Astrocyte of the cerebellum (primary cell): ENCODE data around the gene CFAP20DC.

Experiments used
- DNase-seq: peaks from one replicate; pipeline ENCODE4 v3.0.0-alpha.2; 2011; ENCODE audit warnings: low read depth
- H3K4me3 ChIP-seq: 2 replicates; pipeline ENCODE4 v1.5.1; 2011; ENCODE audit warnings: mild to moderate bottlenecking, low read depth, low read length, moderate library complexity
- CTCF ChIP-seq: IDR thresholded peaks from 2 replicates; pipeline ENCODE4 v1.5.1; 2012; ENCODE audit warnings: low read length, low read depth, moderate library complexity, mild to moderate bottlenecking; ENCODE audit errors: missing control alignments
- in situ Hi-C: cut with HindIII; loops from 2 replicates; pipeline ENCODE4 v1.10.0; 2017; ENCODE audit warnings: low sequenced_read_pairs

The CFAP20DC gene

GRCh38 chr3:58766587-58767282, 283.1 kb downstream of the CFAP20DC start:
- no peak overlapping the region for H3K4me3 ChIP-seq
- DNase-seq, result no peak
- in situ Hi-C loops, result no loop called here
- no peak for TF ChIP-seq CTCF

DNA sequence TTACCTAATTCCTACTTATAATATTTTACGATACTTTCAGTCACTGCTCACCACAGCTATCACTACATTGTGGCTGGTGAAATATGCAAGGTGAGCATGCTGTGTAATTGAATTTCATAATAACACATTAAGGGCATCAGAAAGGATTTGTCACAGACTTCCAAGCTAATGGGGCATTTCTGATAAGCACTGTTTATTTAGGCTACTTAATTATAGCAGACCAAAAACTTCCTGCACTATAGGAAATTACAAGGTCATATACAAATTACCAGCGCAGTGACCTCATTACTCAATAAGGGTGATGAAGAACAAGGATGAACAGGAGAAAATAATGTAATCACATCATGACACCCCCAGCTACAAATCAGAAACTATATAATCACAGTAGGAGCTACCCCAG, 294.7 kb downstream of the CFAP20DC start:
- no peak overlapping the region for H3K4me3 ChIP-seq
- no peak for TF ChIP-seq CTCF
- in situ Hi-C loops, result no loop called here
- DNase-seq, result no peak

DNA sequence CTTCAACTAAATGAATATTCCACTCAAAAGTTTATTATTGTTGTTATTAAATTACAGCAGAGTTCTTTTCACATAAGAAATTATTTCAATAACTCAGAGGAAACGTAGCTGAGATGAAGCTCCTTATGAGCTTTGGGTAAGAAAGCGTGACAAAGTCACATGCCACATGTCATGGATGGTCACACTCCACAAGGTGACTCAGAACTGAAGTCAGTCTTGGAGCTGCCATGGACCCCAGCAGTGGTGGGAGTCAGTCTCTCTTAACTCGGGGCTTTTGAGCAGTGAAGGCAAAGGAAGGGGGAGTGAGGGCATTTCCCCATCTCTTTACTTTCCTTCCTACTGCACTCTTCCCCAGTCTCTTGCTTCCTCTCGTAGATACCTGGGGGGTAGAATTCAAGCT, 295.8 kb downstream of the CFAP20DC start:
- no peak overlapping the region for H3K4me3 ChIP-seq
- TF ChIP-seq CTCF, result no peak
- DNase-seq, result no peak
- in situ Hi-C loops, result no loop called here

DNA sequence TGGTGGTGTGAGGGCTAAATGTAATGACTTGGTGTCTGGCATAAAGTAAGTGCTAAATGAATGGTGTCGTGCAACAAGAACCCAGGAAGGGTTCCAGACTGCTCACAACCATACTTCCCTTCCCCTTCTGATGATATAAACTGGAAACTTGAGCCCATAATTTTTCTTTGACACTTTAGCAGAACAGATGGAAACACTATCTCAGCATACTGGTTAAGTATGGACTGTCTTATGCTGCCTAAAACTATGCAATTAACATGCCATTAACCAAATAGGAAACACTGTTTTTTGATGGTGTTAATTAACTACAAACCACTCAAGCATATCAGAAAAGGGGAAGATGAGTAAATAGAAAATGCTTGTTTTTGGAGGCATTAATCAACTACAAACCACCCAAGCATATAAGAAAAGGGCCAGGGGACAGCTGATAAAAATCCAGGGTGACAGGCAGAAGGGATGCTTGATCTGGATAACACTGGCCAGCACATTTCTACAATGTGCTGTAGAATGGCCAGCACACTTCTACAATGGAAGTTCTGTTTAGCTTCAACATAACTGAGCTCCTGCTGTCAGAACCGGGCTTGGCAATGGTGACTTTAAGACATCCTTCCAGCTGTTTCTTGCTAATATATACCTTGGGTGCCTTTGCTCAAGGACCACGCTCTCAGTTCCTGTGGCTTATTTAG, 297.8 kb downstream of the CFAP20DC start:
- in situ Hi-C loops, result no loop called here
- H3K4me3 ChIP-seq, result no peak overlapping the region
- no peak for DNase-seq
- TF ChIP-seq CTCF, result no peak

- in situ Hi-C loops, result no loop called here
- TF ChIP-seq CTCF, result no peak
- DNase-seq, result no peak
- no peak overlapping the region for H3K4me3 ChIP-seq
Observed at GRCh38 chr3:58751235-58751634, 298.6 kb downstream of the CFAP20DC start.

DNA sequence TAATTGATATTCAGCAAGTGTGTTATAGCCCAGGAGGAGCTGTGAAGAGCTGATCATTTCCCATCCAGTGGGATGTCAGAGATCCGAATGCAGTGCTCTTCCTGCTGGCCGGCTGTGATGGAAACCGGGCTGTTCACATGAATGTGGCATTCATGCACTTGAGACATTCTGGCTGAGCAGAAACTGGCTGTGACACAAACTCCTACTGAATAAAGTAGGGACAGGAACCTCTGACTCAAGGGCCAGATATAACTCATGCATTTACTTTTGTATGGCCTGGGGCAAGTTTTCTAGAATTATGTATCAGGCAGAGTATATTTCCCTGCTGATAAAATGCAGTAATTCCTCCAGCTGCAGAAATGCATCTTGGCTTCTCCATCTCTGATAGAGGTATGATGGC, 299.9 kb downstream of the CFAP20DC start:
- TF ChIP-seq CTCF, result no peak
- H3K4me3 ChIP-seq, result no peak overlapping the region
- in situ Hi-C loops, result no loop called here
- no peak for DNase-seq
